Stimulated activated CD4-positive, alpha-beta T cell treated with anti-CD3 and anti-CD28 coated beads, TNF-alpha, amount 100 ng/mL, for 1 hour (primary cell): ENCODE data around the gene EXPH5.
"Not testable (repeated sequence)": the region's sequence is repeated elsewhere in the genome, so short reads cannot be mapped to it uniquely, and the experiment has no call there.

Experiments
- DNase-seq, 3 donors: peaks; one replicate each; pipeline ENCODE4 v3.0.0-alpha.2; 2020; ENCODE audit warnings: low read depth in 3 of 3, low spot score in 1 of 3

Gene EXPH5, protein sequence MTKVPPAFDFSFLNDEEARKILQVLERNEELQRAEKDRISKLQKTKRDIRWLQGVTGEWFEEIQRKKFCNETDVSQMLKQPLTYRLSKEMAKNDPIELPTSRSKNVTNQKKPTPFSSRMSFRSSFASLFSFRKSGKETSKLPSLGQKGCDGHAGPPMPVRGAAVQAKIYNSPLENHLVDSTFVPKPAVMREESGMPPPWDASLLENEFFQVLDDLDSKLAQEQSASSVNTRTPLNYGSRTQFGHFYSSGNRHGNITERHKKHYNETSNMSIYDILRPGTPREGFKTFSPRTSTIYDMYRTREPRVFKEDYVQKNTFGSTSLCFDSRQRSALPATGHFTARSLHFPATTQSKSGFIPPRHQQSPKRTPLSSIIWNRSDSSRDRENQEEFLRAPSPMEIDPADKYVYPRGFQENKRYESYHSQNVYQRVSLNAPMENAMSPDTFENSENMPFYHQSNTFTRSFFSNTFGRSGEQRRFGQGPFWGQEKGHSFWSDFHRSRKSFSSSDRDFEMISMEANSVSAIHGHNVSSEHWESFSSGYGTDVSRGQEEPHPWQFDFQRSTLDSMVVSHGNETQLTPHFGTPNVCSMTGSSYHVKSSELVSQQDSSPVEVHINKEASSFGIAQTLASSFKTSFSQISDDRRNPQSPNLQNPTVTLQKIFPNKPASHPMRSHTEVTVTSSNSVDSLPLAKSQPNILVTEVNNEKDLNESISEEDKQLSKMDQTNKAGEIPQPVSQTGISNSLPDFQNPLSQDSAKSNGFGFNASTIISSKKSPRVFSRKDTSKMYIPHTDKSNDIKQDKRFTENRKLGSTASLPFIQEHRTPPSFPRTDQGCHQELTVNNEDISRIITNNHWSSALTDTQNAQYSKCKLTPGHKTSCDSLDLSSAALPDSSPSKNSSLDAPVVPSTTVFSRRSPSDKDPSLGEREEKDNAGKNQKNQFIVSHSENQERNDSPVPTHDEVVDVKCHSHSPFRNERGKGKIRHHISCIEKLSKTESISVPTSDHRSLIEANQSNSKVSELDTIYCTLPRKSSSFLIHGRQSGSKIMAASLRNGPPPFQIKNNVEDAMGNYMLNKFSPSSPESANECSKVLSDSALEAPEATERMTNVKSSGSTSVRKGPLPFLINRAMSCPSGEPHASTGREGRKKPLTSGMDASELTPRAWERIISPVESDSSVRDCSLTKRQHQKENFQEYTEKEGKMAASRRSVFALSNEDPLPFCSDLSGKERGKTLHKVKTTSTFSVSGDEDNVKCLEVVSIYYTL (N-terminal part only)

DNA sequence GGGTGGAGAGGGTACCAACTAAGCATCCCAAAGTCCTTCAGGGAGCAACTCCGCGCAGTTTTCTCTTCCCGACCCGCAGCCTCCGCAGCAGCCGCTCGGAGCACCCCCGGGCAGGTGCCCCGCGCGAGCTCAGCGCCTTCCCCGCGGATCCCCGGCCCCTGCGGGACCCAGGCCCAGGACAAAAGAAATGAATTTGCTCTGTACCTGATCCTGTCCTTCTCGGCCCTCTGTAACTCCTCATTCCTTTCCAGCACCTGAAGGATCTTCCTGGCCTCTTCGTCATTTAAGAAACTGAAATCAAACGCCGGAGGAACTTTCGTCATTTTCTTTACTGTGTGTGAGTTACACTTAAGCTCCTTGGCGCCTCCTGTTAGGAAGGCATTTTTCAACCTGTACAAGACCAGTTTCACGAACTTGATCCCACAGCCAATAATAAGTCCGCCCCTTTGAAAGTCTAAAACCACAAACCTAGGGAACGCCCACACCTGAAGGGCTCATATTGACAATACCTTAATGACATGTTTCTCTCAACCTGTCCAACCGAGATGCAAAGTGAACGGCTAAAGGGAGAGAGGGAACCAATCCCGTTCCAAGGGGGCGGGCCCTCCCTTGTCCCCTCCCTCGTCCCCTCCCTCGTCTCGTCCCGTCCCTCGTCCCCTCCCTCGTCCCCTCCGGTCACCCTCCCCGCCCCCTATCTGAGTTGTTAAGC is at the start of gene EXPH5:
TSS of gene EXPH5 (minus strand) at position 555 of the 709 bp plus-strand sequence. CDS start at position 323, 232 bp downstream.
- peak; percentile 64 to 81 (median 68) for DNase-seq

DNA sequence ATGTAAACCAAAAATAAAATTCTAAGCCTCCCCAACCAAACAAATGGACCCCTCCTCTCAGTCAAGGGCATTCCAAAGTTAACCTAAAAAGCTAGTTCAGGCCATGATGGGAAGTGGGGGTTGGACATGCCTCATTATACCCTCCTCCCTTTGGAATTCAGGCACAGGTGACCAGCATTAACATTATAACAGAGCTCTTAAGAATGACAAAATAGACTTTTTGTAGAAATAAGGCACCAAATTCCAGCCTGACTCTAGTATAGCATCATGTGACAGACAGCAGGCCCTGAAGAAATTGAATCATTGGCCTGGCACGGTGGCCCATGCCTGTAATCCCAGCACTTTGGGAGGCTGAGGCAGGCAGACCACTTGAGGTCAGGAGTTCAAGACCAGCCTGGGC is 48.2 kb upstream of the EXPH5 start:
- not testable (repeated sequence) for DNase-seq

DNA sequence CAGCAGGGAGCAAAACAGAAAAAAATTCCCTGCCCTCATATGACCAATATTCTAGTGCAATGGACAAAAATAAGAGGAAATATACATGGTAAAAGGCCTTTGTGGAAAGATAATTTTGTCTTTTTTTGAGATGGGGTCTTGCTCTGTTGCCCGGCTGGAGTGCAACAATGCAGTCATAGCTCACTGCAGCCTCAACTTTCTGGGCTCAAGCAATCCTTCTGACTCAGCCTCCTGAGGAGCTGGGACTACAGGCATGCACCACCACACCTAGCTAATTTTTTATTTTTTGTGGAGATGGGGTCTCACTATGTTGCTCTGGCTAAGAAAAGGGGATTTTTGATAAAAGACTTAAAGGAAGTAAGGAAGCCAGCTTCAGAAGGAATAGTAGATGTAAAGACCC is 45.6 kb upstream of the EXPH5 start:
- DNase-seq: no peak

DNA sequence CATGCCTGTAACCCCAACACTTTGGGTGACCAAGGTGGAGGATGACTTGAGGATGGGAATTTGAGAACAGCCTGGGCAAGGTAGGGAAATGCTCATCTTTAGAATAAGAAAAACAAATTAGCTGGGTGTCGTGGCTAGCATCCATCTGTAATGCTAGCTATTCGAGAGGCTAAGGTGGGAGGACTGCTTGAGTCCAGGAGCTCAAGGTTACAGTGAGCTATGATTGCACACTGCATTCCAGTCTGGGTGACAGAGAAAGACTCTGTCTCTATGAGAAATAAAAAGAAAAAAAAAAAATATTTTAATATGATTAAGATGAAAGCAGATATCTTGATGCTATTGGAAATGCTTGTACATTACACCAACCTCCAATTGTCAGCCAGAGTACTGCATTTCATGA is 42.7 kb upstream of the EXPH5 start:
- DNase-seq: no peak

DNA sequence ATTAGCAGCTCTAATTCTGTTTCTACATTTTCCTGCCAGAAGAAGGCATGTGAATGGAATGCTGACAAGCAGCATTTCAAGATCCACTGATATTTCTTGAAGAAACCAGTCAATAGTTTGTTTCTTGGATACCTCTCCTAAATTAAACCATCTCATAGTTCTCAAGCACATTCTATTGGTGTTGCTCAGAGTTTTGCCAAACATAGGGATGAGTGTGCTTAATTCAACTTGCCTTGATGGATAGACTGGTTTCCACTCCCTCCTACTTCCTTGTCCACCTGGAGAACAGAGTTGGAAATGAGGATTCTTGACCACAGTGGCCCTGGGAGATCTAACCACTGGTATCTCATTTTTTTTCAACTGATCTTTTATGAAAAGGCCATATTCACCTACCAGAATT is 41.5 kb upstream of the EXPH5 start:
- DNase-seq: no peak

DNA sequence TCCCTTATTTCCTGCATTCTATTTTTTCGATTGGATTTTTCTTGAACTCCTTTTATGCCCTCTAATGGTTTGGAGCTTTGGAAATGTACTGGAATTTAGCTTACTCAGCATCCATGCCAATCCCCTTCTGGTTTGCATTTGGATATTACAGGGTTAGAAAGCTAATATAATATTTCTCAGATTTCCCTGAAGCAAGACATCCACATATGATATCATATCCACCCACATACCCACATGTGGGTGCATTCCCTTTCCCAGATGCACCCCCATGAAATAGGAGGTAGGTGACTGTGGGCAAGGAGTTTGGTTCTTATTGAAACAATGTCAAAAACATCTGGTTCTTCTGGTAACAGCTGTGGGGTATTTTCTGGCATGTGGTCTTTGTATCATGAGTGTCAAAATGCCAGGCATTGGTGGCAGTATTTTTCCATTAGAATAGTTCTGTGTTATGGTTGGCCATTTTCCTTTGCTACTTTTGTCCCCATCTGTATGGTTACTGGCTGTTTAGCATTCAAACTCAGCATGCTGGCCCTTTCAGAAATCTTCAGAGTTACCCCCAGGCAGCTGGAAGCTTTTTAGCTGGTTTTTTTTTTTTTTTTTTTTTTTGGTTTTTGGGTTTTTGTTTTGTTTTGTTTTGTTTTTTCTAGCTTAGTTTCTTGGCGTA is 38.6 kb upstream of the EXPH5 start:
- no peak for DNase-seq

DNA sequence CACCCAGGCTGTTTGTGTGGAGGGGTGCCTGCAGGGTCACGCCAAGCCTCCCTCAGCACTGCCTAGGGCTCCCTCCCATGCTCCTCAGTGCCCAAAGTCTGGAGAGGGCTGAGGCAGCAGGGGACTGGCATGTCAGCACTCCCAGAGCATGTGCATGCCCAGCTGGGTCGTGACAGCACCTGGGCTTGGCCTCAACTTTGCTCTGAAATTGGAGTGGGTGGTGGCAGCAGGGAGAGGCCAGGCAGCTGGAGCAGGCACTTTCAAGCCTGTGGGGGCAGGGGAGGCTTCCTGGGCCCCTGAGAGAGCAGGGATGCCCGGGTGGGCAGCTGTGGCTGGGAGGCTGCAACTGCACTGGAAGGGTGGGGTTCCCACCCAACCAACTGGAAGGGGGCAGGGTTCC is 35.7 kb upstream of the EXPH5 start:
- DNase-seq: no peak

DNA sequence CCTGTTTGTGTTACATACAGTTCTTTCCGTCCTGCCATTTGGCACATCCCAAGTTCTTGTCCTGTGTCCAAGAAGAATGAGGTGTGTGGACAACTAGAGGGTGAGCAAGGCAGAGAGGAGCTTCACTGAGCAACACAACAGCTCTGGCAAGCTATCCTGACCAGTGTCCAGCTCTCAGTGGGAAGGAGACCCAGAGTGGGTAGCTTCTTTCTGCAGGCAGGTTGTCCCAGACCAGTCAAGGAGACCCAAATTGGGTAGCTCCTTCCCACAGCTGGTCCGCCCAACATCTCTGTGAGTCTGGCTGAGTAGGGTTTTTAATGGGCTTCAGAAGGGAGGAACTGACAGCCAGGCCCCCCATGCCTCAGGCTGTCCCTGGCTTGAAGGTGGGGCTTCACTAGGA is 35.2 kb upstream of the EXPH5 start:
- DNase-seq: no peak

DNA sequence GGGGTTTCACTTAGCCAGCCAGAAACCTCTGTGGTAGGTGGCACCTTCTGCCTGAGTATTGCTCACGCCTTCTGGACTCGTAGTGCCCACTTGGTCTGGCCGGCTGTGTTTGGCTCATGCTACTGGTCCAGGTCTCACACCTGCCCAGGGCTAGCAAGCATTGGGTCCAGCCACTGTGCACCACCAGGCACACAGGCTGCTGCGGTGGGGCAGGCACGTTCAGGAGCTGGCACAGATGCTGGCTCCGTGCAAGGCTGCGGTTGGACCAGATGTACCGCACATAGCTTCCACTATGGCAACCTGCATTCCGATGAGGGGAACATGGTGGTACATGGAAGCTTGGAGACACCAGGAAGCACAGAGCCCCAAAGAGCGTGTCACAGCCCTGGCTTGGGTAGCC is 34.8 kb upstream of the EXPH5 start:
- no peak for DNase-seq

DNA sequence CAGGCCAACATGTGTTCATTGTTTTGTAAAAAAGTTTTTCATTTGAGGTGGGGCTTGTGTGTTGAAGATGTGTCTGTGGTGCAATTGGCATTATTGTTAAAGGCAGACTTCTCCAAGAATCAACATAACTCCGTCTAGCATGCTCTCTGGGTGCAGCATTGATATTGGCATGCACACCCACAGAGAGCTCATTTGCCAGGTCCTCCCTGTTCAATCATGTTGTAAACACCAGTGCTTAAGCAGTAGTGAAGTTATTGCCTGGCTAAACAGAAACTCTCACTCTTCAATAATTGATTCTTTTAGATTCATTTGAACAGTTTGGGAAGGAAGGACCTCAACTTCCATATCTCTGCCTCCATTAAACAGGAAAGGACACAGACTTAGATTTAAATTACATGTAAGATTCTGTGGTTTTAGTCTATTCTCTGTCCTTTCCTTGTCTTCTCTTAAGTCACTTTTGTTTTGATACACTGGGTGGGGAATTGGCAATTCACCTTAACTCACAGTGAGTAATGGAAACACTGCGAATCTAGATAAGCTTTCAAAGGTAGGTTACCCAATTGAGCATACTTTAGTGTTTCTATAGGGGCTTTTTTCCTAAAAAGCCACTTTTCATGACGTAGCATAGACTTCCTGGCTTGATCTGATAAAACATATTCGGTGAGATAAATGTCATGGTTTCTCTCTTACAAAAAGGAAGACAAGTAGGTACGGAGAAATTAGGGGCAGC is 30.8 kb upstream of the EXPH5 start:
- no peak for DNase-seq

DNA sequence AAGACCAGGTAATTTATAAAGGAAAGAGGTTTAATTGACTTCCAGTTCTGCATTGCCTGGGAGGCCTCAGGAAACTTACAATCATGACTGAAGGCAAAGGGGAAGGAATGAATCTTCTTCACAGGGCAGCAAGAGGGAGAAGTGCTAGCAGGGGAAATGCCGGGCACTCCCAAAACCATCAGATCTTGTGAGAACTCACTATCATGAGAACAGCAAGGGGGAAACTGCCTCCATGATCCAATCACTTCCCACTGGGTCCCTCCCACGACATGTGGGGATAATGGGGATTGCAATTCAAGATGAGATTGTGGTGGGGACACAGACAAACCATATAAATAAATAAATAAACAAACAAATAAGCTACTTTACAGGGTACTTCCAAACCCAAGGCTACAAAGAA is 28.8 kb upstream of the EXPH5 start:
- no peak for DNase-seq

DNA sequence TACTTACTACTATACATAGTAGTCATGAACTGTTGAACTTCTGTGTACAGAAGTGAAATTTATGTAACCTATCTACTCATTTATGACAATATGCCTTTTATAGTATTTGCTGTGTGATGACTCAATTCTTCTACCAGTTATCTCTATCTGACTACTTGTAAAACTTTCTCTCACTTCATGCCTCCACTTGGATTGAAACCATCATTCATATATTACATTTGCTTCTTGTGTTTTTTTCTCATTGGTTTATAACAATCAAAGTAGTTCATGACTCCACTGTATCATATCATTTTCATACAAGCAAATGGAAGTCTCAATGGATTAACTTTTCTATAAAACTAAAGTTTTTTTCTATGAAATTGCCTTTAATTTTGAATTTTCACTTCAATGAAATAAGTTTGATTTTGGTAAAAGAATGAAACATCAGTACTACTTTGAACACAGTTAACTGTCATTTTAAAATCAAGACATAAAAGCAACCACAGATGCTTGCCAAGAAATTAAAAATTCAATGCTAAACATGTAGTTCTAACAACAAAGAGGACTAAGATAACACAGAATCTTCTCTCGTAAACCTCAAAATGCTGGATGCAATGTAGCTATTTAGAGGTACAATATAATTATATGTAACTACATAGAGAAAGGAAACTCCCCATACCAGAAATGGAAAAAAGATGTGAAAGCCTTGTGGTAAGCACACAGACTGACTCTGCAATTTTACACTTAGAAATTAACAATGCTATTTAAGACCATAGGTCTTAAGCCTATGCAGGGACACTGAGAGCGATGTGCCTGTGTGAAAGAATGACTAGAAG is 27.6 kb upstream of the EXPH5 start:
- no peak for DNase-seq

DNA sequence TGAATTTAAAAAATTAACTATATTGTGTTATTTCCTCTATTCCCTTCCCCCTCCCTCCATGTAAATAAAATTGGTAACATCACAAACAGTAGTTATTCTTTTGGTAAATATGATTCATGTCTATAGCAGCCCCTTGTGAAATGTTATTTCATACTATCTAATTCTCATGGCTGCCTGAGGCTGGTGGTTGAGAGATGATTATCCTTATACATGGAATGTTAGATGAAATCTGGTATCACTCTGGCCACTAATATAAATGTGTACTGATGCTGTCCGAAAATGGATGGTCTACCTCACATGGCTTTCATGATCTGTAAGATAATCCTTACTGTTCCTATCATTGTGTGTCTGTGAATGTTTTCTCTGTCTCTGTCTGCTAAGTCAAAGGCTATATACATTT is 25.0 kb upstream of the EXPH5 start:
- DNase-seq: no peak

DNA sequence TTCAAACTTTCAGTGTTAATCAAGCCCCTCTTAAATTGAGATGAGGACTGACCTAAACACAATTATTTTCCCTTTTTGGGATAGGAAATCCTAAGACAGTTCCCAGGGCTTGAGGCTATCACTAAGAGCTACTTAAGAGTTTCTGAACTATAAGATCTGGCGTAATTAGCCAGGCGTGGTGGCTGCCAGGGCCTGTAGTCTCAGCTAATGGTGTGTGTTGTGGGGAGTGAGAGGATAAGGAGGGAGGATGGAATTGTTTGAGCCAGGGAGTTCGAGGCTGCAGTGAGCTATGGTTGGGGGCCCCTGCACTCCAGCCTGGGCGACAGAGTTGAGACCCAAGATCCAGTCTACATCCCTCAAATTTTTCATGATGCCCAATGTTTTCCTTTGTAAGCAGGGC is 23.5 kb upstream of the EXPH5 start:
- no peak for DNase-seq

DNA sequence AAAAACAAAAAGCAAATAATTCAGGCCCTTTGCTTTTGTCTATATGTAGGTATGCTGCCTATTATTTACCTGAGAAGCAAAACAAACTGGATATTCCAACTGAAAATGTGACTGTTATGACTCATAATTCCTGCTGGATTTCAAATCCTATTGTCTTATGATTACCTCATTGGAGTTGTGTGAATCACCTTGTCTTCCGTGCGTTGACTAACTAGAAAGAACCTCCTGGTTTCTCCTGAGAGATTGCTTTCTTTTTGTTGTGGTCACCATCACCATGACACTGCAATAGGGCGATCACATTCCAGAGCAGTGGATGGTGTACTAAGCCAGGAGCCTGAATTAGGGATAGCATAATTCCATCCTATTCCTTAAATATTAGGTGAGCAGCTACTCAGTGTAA is 23.0 kb upstream of the EXPH5 start:
- DNase-seq: no peak

DNA sequence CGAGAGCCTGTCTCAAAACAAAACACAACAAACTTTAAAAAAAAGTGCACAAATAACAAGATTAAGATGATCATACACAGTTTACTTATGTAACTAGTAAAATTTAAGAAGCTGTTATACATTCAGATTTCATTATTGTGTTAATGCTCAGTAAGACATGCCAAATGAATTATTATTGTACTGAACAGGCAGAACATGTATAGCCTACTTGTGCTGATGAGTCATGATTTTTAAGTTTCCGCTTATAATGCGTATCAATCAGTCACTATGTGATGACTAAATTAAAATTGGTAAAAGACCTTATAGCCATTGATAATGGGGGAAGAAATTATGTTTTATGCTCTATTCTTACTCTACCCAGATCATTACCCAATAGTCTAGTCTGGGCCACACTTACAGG is 20.5 kb upstream of the EXPH5 start:
- no peak for DNase-seq

DNA sequence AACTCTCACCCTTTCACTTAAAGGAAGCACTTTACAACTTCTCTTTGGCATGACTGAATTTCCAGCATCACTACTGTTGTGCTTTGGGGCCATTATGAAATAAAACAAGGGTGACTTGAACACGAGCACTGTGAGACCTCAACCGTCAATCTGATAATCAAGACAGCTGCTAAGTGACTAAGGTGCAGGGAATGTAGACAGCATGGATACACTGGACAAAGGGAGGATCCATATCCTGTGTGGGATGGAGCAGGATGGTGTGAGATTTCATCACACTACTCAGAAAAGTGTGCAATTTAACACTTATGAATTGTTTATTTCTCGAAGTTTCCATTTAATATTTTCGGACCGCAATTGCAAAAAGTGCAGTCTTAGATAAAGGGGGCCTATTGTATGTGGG is 16.1 kb upstream of the EXPH5 start:
- DNase-seq: no peak

DNA sequence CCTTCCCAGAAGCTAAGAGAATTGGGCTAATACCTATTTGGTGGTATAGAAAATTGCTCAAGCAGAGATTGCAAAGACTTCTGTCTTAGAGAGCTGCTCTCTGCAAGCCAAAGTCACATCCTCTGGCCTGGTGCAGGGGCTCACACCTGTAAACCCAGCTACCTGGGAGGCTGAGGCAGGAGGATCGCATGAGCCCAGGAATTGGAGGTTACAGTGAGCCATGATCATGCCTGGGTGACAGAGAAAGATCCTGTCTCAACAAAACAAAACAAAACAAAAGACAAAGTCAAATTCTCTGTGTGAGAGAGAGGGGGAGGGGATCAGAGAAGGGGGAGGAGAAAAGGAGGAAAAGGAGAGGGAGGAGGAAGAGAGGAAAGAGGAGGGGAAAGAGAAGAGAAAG is 15.0 kb upstream of the EXPH5 start:
- no peak for DNase-seq
